Measurements from ENCODE around the gene ATF4. TPM values are rescaled to one million over a fixed set of nuclear protein-coding genes. Genes with fewer than 3 reads are reported as not detected.

Gene ATF4
- total RNA-seq, 1 experiment from 2014 or later: 608 TPM

GRCh38 chr22:39559456-39560105, 39.2 kb downstream of the ATF4 start:
- no peak overlapping the region for H3K9ac ChIP-seq (ENCODE audit: low read length)
- H3K27ac ChIP-seq (ENCODE audit: low read depth, low read length): no peak overlapping the region
- H3K9me2 ChIP-seq (ENCODE audit: insufficient read depth): no peaks in the 10 kb centered on the region
- peaks cover 10% of the 10 kb centered on the region; the same call in 1 of the 2 replicates for H3K27me3 ChIP-seq (ENCODE audit: insufficient read depth, low read length)
- no peaks in the 10 kb centered on the region for H3K79me2 ChIP-seq (ENCODE audit: insufficient read depth, low read length)
- peak; percentile 67 for TF ChIP-seq RAD21 (IDR thresholded peaks at IDR 0.05; ENCODE audit: low read depth)
- TF ChIP-seq, protein P1, sequence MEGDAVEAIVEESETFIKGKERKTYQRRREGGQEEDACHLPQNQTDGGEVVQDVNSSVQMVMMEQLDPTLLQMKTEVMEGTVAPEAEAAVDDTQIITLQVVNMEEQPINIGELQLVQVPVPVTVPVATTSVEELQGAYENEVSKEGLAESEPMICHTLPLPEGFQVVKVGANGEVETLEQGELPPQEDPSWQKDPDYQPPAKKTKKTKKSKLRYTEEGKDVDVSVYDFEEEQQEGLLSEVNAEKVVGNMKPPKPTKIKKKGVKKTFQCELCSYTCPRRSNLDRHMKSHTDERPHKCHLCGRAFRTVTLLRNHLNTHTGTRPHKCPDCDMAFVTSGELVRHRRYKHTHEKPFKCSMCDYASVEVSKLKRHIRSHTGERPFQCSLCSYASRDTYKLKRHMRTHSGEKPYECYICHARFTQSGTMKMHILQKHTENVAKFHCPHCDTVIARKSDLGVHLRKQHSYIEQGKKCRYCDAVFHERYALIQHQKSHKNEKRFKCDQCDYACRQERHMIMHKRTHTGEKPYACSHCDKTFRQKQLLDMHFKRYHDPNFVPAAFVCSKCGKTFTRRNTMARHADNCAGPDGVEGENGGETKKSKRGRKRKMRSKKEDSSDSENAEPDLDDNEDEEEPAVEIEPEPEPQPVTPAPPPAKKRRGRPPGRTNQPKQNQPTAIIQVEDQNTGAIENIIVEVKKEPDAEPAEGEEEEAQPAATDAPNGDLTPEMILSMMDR (IDR thresholded peaks at IDR 0.05 in 2 of 3, conservative IDR thresholded peaks at IDR 0.05 in 1 of 3; ENCODE audit: borderline replicate concordance in 1 of 3, insufficient read depth in 1 of 3, low read depth in 2 of 3, low read length in 2 of 3): peak; percentile 43 to 87 (median 86); a peak in 5 of 6 replicates
- TF ChIP-seq ZFX (IDR thresholded peaks at IDR 0.05): no peak
- no peak for TF ChIP-seq POLR2A (IDR thresholded peaks at IDR 0.05; ENCODE audit: borderline replicate concordance, extremely low read depth, insufficient read depth, insufficient read length)
- RAD21 ChIA-PET (ENCODE audit: low non-redundant PET in 1 of 2, low total read pairs in 2 of 2, uncharacterized antibody in 2 of 2, unreplicated experiment in 2 of 2): interaction anchor here in 1 of 2 experiments (0.6 kb wide), 2 partner anchors 78 to 465 kb away, joined by 3 read pairs; no protein-coding TSS in a partner anchor
- POLR2A ChIA-PET: no interaction called here
- CTCF ChIA-PET: interaction anchor here (1.0 to 1.4 kb wide), 6 partner anchors 13 to 480 kb away, joined by 3 to 11 read pairs (median 3); no protein-coding TSS in a partner anchor
- H2AFZ ChIP-seq (ENCODE audit: low read depth, low read length, poor library complexity, severe bottlenecking): no peak overlapping the region
- H3K9me3 ChIP-seq (ENCODE audit: control insufficient read depth in 1 of 2, insufficient read depth in 1 of 2, low read depth in 1 of 2, low read length in 2 of 2): peaks cover 0 to 3% of the 10 kb centered on the region in 2 experiments; a peak in 1 of 4 replicates
- intact Hi-C loops (cut with micrococcal nuclease): no loop called here
- H3K4me2 ChIP-seq (ENCODE audit: low read length): no peak overlapping the region
- H3K36me3 ChIP-seq (ENCODE audit: control insufficient read depth in 1 of 2, insufficient read depth in 2 of 2, low read length in 2 of 2): no peaks in the 10 kb centered on the region
- no peak overlapping the region for H3K4me3 ChIP-seq (replicated peaks in 1 of 2; ENCODE audit: low read depth in 1 of 2, low read length in 2 of 2)
- ATAC-seq: peak; percentile 87
- DNase-seq (ENCODE audit: low read depth, low spot score): no peak
- H4K20me1 ChIP-seq (ENCODE audit: insufficient read depth): no peaks in the 10 kb centered on the region
- no TSS peak for BruUV-seq (replicated peaks)
- peaks cover 0 to 8% of the 10 kb centered on the region in 2 experiments; a peak in 2 of 4 replicates for H3K4me1 ChIP-seq (ENCODE audit: control insufficient read depth in 1 of 2, insufficient read depth in 2 of 2, low read length in 2 of 2)

- ChIA-PET RAD21 (ENCODE audit: low non-redundant PET in 1 of 2, low total read pairs in 2 of 2, uncharacterized antibody in 2 of 2, unreplicated experiment in 2 of 2) (interaction anchor here in 1 of 2 experiments (0.6 kb wide), 2 partner anchors 78 to 465 kb away, joined by 3 read pairs; no protein-coding TSS in a partner anchor), POLR2A (no interaction called here), CTCF (interaction anchor here (1.0 to 1.4 kb wide), 6 partner anchors 13 to 479 kb away, joined by 3 to 11 read pairs (median 3); no protein-coding TSS in a partner anchor)
- Histone ChIP-seq H3K79me2 (ENCODE audit: insufficient read depth, low read length) (no peaks in the 10 kb centered on the region), H3K36me3 (ENCODE audit: control insufficient read depth in 1 of 2, insufficient read depth in 2 of 2, low read length in 2 of 2) (no peaks in the 10 kb centered on the region), H4K20me1 (ENCODE audit: insufficient read depth) (no peaks in the 10 kb centered on the region), H3K4me1 (ENCODE audit: control insufficient read depth in 1 of 2, insufficient read depth in 2 of 2, low read length in 2 of 2) (peaks cover 0 to 8% of the 10 kb centered on the region in 2 experiments; a peak in 2 of 4 replicates), H3K27me3 (ENCODE audit: insufficient read depth, low read length) (peaks cover 10% of the 10 kb centered on the region; the same call in 1 of the 2 replicates), H3K9me2 (ENCODE audit: insufficient read depth) (no peaks in the 10 kb centered on the region), H3K4me3 (replicated peaks in 1 of 2; ENCODE audit: low read depth in 1 of 2, low read length in 2 of 2) (no peak overlapping the region), H3K4me2 (ENCODE audit: low read length) (no peak overlapping the region), H2AFZ (ENCODE audit: low read depth, low read length, poor library complexity, severe bottlenecking) (no peak overlapping the region), H3K9me3 (ENCODE audit: control insufficient read depth in 1 of 2, insufficient read depth in 1 of 2, low read depth in 1 of 2, low read length in 2 of 2) (peaks cover 0 to 3% of the 10 kb centered on the region in 2 experiments; a peak in 1 of 4 replicates), H3K9ac (ENCODE audit: low read length) (no peak overlapping the region), H3K27ac (ENCODE audit: low read depth, low read length) (no peak overlapping the region)
- intact Hi-C loops (cut with micrococcal nuclease): no loop called here
- BruUV-seq (replicated peaks): no TSS peak
- ATAC-seq (no peak), DNase-seq (ENCODE audit: low read depth, low spot score) (no peak)
- TF ChIP-seq ZNF274 (IDR thresholded peaks at IDR 0.05; ENCODE audit: low read depth, low read length) (no peak), SIN3A (IDR thresholded peaks at IDR 0.05; ENCODE audit: low read depth) (no peak), MAX (IDR thresholded peaks at IDR 0.05) (no peak), POLR2AphosphoS5 (IDR thresholded peaks at IDR 0.05; ENCODE audit: low read depth, low read length) (no peak), EZH2phosphoT487 (IDR thresholded peaks at IDR 0.05; ENCODE audit: borderline replicate concordance) (no peak), POLR2A (IDR thresholded peaks at IDR 0.05; ENCODE audit: borderline replicate concordance, extremely low read depth, insufficient read depth, insufficient read length) (no peak), ZBTB33 (IDR thresholded peaks at IDR 0.05; ENCODE audit: extremely low read depth, insufficient replicate concordance, low read length) (no peak)
Measured at GRCh38 chr22:39560127-39560526, 39.8 kb downstream of the ATF4 start.
